ENCODE results near the gene COL9A2. TPM values are rescaled to one million over a fixed set of nuclear protein-coding genes. Genes with fewer than 3 reads are reported as not detected.

The COL9A2 gene
- total and polyA plus RNA-seq, 11 donors: 0.14 to 1.4 (median 0.50) TPM; not detected in 1

- H3K27ac ChIP-seq: no peak overlapping the region
- DNase-seq (peak in 1 of 5 donors; percentile 32), ATAC-seq (peak in 3 of 4 donors; percentile 13 to 23 (median 14))
- H3K4me3 ChIP-seq: peak overlapping the region; percentile 6 to 60 (median 47)
- 2 to 3% (median 3%) methylated on average over 24 to 41 of the region's 41 CpGs for WGBS, 4 donors
- H3K9me3 ChIP-seq: no peaks in the 10 kb centered on the region
- H3K27me3 ChIP-seq: peaks cover 15 to 51% (median 25%) of the 10 kb centered on the region in 9 donors
- TF ChIP-seq CTCF (IDR thresholded peaks at IDR 0.05) (no peak), POLR2A (IDR thresholded peaks at IDR 0.05) (no peak)
- intact Hi-C loops (cut with DNase I): loop anchor here in 4 of 10 donors (5.0 to 10.0 kb wide), 3 partner anchors 89 to 164 kb away; partner anchors contain the start of gene RLF (in 1 of the 4)
- H3K36me3 ChIP-seq: no peaks in the 10 kb centered on the region
- peaks cover 0 to 44% (median 17%) of the 10 kb centered on the region in 12 donors for H3K4me1 ChIP-seq
These were observed 1.1 kb downstream of the COL9A2 start for GRCh38 chr1:40315795-40316594.

- WGBS, 4 donors: 2 to 5% (median 4%) methylated on average over 22 to 42 of the region's 42 CpGs
- no peaks in the 10 kb centered on the region for H3K36me3 ChIP-seq
- peak overlapping the region in 1 of 12 donors; percentile 41 for H3K27ac ChIP-seq
- peak overlapping the region; percentile 6 to 60 (median 47) for H3K4me3 ChIP-seq
- intact Hi-C loops (cut with DNase I): loop anchor here in 4 of 10 donors (5.0 to 10.0 kb wide), 3 partner anchors 89 to 163 kb away; partner anchors contain the start of gene RLF (in 1 of the 4)
- peak; percentile 78 to 89 (median 80) for DNase-seq
- TF ChIP-seq POLR2A (IDR thresholded peaks at IDR 0.05) (no peak), CTCF (IDR thresholded peaks at IDR 0.05) (peak; percentile 84 to 96 (median 92))
- H3K27me3 ChIP-seq: peaks cover 15 to 51% (median 25%) of the 10 kb centered on the region in 9 donors
- no peaks in the 10 kb centered on the region for H3K9me3 ChIP-seq
- ATAC-seq: peak; percentile 78 to 93 (median 89)
- H3K4me1 ChIP-seq: peaks cover 0 to 44% (median 17%) of the 10 kb centered on the region in 12 donors
These were observed 1.8 kb downstream of the COL9A2 start for GRCh38 chr1:40315239-40315794.

- Histone ChIP-seq H3K27ac (peak overlapping the region in 1 of 12 donors; percentile 41), H3K36me3 (no peaks in the 10 kb centered on the region), H3K4me3 (peak overlapping the region in 9 of 12 donors; percentile 34 to 60 (median 49)), H3K9me3 (no peaks in the 10 kb centered on the region), H3K27me3 (peaks cover 15 to 51% (median 25%) of the 10 kb centered on the region in 9 donors), H3K4me1 (peaks cover 0 to 44% (median 17%) of the 10 kb centered on the region in 12 donors)
- TF ChIP-seq CTCF (IDR thresholded peaks at IDR 0.05) (no peak), POLR2A (IDR thresholded peaks at IDR 0.05) (no peak)
- no peak for ATAC-seq
- 47 to 54% (median 49%) methylated on average over 12 to 13 of the region's 13 CpGs for WGBS, 4 donors
- no peak for DNase-seq
- intact Hi-C loops (cut with DNase I): loop anchor here in 5 of 10 donors (5.0 to 10.0 kb wide), 4 partner anchors 90 to 162 kb away; partner anchors contain the start of gene RLF (in 1 of the 5)
These were observed 2.3 kb downstream of the COL9A2 start for GRCh38 chr1:40314721-40315238.
